Coronary artery (tissue), 2 donors: ENCODE measurements around the gene ECEL1.
A peak's percentile ranks its signal among the peaks of the same experiment; 100 is the strongest.
"Not testable (repeated sequence)": the region's sequence is repeated elsewhere in the genome, so short reads cannot be mapped to it uniquely, and the experiment has no call there.

Source experiments
- DNase-seq: peaks from one replicate; pipeline ENCODE4 v3.0.0-alpha.2; 2017; ENCODE audit warnings: low spot score
- H3K27ac ChIP-seq, 2 donors: fragments of 200-600 bp; sonication (generic); one replicate each; pipeline ENCODE4 v1.5.1; 2016 to 2019
- H3K4me3 ChIP-seq: fragments of 200-600 bp; sonication (generic); 2 replicates; pipeline ENCODE4 v1.5.1; 2016; ENCODE audit warnings: mild to moderate bottlenecking, moderate library complexity
- CTCF ChIP-seq: fragments of 200-600 bp; sonication (generic); IDR thresholded peaks from one replicate; pipeline ENCODE4 v1.5.1; 2019; ENCODE audit warnings: antibody characterized with exemption

Gene ECEL1

GRCh38 chr2:232487385-232488096 is at the start of gene ECEL1:
Gene ECEL1 (minus strand): TSS chr2:232487834. CDS start chr2:232486653, 1,181 bp downstream.
- TF ChIP-seq CTCF: no peak
- Histone ChIP-seq H3K27ac (no peak within 1 kb of the TSS), H3K4me3 (peak within 1 kb of the TSS; percentile 45)
- no peak for DNase-seq

- TF ChIP-seq CTCF: no peak
- Histone ChIP-seq H3K4me3 (no peak overlapping the region), H3K27ac (no peak overlapping the region)
- no peak for DNase-seq
Measured at GRCh38 chr2:232537079-232537478, 49.4 kb upstream of the ECEL1 start.

GRCh38 chr2:232535761-232536530 is 48.3 kb upstream of the ECEL1 start:
- TF ChIP-seq CTCF: no peak
- H3K27ac ChIP-seq: no peak overlapping the region
- no peak for DNase-seq
- no peak overlapping the region for H3K4me3 ChIP-seq

- TF ChIP-seq CTCF: no peak
- DNase-seq: no peak
- H3K4me3 ChIP-seq: no peak overlapping the region
- H3K27ac ChIP-seq: no peak overlapping the region
Measured at GRCh38 chr2:232534940-232535651, 47.5 kb upstream of the ECEL1 start.

- no peak for DNase-seq
- H3K4me3 ChIP-seq: no peak overlapping the region
- no peak overlapping the region for H3K27ac ChIP-seq
- TF ChIP-seq CTCF: no peak
Measured at GRCh38 chr2:232533944-232534710, 46.5 kb upstream of the ECEL1 start.

- H3K4me3 ChIP-seq, H3K27ac ChIP-seq, DNase-seq: not testable (repeated sequence)
Measured at GRCh38 chr2:232532821-232533220, 45.2 kb upstream of the ECEL1 start.

GRCh38 chr2:232532419-232532818 is 44.8 kb upstream of the ECEL1 start:
- Histone ChIP-seq H3K4me3 (no peak overlapping the region), H3K27ac (no peak overlapping the region)
- no peak for DNase-seq
- no peak for TF ChIP-seq CTCF
